GM13976 (cell line): ENCODE measurements around the gene APAF1.
"Not testable (repeated sequence)": the region's sequence is repeated elsewhere in the genome, so short reads cannot be mapped to it uniquely, and the experiment has no call there.

Experiments used
- DNase-seq: peaks from one replicate; pipeline ENCODE4 v3.0.0; 2012; ENCODE audit warnings: low spot score
- in situ Hi-C: fragments of 300-500 bp; cut with MboI; formaldehyde crosslinking; loops from one replicate; pipeline ENCODE4 v1.12.0; 2022; ENCODE audit warnings: low sequenced_read_pairs, mixed read lengths, inconsistent platforms; ENCODE audit not compliant: unreplicated experiment
- TF ChIP-seq, protein P1 (sequence below): IDR thresholded peaks from 2 replicates; pipeline ENCODE4 v1.5.1; 2012; ENCODE audit warnings: borderline replicate concordance, mild to moderate bottlenecking; ENCODE audit not compliant: insufficient read depth; ENCODE audit errors: extremely low read depth, missing control alignments, control extremely low read depth

Gene APAF1

DNA sequence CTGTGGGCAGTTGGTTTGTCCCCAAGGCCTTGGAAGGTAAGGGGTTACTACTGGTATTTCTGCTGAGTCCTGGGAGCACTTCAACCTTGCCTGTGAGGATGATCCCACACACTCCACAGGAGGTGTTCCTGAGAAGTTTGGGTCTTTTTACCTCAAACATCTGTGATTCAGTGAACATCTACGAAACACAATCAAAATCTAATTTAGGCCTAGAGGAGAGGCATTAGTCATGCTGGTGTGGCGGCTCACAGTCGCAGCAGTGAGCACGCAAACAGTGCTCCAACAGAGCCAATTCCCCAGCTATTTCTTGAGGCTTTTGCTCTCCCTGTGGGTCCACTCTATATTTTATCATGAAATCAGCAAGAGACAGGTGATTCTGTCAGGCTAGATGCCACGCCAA lies 107.6 kb downstream of the APAF1 start:
- DNase-seq = no peak
- in situ Hi-C loops = no loop called here
- TF ChIP-seq, protein P1, sequence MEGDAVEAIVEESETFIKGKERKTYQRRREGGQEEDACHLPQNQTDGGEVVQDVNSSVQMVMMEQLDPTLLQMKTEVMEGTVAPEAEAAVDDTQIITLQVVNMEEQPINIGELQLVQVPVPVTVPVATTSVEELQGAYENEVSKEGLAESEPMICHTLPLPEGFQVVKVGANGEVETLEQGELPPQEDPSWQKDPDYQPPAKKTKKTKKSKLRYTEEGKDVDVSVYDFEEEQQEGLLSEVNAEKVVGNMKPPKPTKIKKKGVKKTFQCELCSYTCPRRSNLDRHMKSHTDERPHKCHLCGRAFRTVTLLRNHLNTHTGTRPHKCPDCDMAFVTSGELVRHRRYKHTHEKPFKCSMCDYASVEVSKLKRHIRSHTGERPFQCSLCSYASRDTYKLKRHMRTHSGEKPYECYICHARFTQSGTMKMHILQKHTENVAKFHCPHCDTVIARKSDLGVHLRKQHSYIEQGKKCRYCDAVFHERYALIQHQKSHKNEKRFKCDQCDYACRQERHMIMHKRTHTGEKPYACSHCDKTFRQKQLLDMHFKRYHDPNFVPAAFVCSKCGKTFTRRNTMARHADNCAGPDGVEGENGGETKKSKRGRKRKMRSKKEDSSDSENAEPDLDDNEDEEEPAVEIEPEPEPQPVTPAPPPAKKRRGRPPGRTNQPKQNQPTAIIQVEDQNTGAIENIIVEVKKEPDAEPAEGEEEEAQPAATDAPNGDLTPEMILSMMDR = no peak

DNA sequence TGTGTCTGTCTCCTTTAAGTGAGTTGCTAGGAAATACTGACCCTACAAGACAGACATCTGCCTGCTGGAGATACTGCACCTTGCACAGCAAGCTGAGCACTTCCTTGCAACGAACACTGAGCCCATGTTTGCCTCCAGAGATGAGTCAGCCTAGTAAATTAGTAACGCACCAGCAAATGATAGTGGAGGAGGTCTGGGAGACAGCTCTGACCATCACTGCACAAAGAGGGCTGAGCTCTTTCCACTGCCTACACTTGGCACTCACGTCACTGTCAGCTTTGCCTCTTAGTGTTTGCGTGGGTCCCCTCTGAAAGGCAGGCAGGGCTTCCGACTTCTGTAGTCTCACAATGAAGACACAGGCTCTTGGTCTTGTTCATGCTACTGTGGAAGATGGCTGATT lies 109.0 kb downstream of the APAF1 start:
- peak; percentile 80 for DNase-seq
- TF ChIP-seq, protein P1 = no peak
- in situ Hi-C loops = no loop called here

DNA sequence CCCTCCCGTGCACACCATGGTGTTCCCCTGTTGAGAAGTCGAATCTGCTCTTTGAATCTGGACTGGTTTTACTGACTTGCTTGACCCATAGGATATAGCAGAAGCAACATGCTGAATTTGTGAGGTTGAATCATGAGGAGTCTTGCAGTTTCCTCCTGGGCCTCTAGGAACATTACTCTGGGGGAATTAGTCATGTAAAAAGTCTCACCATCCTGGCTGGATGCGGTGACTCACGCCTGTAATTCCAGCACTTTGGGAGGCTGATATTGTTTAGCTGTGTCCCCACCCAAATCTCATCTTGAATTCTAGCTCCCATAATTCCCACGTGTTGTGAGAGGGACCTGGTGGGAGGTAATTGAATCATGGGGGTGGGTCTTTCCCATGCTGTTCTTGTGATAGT lies 110.8 kb downstream of the APAF1 start:
- in situ Hi-C loops = not testable (repeated sequence)

DNA sequence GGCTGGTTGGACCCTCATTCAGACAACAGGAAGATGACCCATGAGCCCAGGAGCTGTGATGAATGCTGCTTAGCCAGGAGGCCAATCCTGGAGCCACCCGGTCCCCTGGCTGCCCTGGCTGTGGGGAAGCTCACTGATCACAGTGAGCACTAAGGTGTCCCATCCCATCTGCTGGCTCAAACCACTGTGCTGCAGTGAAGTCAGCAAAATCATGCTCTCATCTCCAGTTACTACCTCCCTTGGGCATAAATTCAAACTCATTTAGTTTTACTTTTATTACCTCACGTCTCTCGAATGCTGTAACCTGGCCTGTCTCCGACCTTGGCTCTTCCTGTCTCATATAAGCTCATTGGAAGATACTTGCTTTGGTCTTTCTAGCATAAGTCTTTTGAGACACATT lies 112.4 kb downstream of the APAF1 start:
- TF ChIP-seq, protein P1 = no peak
- in situ Hi-C loops = no loop called here
- DNase-seq = no peak

More for the DNA sequence above, 110.8 kb downstream of the APAF1 start:
- not testable (repeated sequence) for DNase-seq

DNA sequence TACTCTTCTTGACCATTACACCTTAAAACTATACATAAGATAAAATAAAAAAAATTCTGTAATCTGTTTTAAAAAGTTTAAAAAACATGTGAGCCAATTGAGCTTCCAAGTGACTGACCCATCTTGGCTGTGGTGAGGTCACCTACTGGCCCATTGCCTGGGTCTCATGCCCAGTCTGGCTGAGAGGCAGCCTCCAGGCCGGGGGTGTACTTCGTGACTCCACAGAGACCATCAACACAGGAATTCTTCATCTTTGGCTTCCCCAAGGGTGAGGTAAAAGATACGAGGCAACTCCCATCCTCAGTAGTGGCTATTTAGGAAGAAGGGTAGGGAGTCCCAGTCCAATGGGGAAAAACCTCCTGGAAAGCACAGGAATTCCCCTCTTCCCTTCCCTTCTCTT lies 113.2 kb downstream of the APAF1 start:
- TF ChIP-seq, protein P1 = no peak
- in situ Hi-C loops = no loop called here
- no peak for DNase-seq

DNA sequence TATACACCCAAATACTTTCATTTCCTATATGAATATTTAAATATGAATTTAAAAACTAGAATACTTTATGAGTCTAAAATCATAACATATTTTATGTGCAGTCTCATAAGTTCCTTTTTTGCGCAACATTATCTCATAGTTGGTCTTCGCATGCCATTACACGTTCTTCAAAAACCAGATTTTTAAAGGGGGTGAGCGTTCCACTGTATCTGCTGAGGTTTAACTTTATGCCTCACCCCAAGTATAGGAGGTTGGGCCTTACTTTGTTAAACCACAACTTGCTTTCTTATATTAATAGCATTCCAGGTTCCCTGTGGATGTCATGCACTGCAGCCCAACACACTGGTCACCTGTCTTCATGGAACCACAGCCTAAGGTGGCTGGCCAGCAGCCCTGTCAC lies 118.6 kb downstream of the APAF1 start:
- in situ Hi-C loops = no loop called here
- no peak for DNase-seq
- TF ChIP-seq, protein P1 = no peak

DNA sequence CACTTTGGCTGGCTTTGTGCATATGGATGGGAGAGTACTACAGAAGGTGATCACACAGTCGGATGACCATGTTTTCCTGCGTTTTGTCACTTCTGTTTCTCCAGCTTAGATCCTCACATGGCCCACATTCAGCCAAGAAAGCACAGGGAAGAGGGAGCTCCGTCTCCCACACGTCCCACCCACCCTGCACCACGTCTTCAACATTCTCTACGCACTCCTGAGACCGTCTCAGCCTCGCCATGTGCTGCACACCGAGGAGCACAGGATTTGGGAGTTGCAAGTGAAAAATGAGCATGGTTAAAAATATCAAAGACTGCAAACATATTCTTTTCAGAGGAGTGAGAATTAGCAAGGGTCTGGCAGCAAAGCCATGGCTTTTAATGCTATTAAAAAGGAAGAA lies 122.2 kb downstream of the APAF1 start:
- TF ChIP-seq, protein P1 = no peak

More for the DNA sequence above, 122.2 kb downstream of the APAF1 start:
- no peak for DNase-seq
- in situ Hi-C loops = no loop called here
